LHCN-M2 (cell line): ENCODE results near the gene MKS1. TPM values are rescaled to one million over a fixed set of nuclear protein-coding genes. Genes with fewer than 3 reads are reported as not detected.
A peak's percentile ranks its signal among the peaks of the same experiment; 100 is the strongest.

ENCODE experiments used
- DNase-seq: peaks from one replicate; pipeline ENCODE4 v3.0.0-alpha.2; 2012; ENCODE audit warnings: low read depth
- polyA plus RNA-seq: library from polyadenylated mRNA; unstranded; fragments of >200 nt; gene quantifications from one replicate; pipeline ENCODE4 v1.2.1, GENCODE V29; 2012; ENCODE audit warnings: missing spikeins
- total RNA-seq: library from RNA; depleted of rRNA; stranded (reverse); fragments of >200 nt; gene quantifications from 2 replicates; pipeline ENCODE4 v1.2.3, GENCODE V29; 2014; rRNA removed

The MKS1 gene
- 13.8 and 15.5 TPM in 2 replicates for total RNA-seq
- 10.5 TPM for polyA plus RNA-seq

GRCh38 chr17:58219007-58219788 lies at the start of gene MKS1:
Gene MKS1, minus strand, starts transcription at chr17:58219255. Its CDS starts 25 bp downstream, at chr17:58219230.
- DNase-seq: peak; percentile 90

GRCh38 chr17:58268326-58268725 lies 49.3 kb upstream of the MKS1 start:
- DNase-seq: no peak

DNA sequence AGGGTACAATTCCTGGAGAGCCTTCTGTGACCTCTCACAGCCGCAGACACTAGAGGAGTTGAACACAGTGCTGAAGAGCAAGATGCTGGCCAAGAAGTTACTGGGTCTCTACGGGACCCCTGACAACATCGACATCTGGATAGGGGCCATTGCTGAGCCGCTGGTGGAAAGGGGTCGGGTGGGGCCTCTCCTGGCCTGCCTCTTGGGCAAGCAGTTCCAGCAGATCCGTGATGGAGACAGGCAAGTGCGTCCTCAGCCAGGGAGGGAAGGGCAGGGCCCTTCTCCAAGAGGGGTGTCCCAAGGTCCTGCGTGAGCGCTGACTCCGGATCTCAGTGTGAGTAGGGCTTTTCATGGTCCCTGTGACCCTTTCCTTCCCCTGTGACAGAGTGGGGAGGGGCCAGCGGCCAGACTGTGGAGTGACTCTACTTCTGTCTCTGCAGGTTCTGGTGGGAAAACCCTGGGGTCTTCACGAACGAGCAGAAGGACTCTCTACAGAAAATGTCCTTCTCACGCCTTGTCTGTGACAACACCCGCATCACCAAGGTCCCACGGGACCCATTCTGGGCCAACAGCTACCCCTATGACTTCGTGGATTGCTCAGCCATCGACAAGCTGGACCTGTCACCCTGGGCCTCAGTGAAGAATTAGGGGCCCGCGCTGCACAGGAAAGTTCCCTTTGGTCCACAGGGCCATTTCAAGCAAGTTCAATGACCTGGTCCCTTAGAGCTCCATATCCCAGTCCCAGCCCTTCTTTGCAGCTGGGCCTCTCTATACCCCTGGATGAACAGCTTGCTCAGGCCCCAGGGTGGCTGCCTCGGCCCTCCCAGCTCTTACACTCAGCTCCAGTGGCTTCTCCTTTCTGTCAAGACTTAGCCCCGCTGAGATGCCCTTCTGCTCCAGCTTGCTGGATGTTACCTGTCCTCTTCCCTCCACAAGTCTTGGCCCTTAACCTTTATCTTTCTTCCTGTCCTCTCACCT lies 48.6 kb upstream of the MKS1 start:
- no peak for DNase-seq

DNA sequence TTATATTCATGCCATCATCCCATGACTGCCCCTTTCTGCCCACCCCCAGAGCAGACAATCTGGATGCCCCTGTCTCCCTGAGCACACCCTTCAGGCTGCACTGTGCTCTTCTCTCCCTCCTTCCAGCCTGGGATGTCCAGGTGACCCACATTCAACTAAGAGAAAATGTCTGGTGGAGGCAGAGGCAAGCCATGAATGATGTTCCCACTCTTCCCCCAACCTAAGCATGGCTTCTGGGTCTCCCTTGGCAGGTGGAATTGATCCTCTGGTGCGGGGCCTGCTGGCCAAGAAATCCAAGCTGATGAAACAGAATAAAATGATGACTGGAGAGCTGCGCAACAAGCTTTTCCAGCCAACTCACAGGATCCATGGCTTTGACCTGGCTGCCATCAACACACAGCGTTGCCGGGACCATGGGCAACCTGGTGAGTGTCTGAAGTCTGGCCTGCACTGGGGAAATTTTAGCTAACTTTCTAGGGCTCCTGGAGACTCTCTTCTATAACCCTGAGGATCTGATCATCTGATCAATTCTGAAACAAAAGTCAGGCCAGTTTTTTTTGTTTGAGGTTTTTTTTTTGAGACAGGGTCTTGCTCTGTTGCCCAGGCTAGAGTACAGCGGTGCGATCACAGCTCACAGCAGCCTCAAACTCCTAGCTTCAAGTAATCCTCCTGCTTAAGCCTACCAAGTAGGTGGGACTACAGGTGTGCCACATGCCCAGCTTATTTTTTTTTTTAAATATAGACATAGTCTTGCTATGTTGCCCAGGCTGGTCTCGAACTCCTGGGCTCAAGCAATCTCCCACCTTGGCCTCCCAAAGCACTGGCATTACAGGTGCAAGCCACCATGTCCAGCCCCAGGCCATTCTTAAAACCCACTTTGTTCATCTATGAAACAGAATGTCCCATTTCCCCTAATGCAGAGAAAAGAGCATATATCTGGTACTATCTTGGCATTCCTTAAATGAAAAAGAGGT lies 47.1 kb upstream of the MKS1 start:
- DNase-seq: no peak

DNA sequence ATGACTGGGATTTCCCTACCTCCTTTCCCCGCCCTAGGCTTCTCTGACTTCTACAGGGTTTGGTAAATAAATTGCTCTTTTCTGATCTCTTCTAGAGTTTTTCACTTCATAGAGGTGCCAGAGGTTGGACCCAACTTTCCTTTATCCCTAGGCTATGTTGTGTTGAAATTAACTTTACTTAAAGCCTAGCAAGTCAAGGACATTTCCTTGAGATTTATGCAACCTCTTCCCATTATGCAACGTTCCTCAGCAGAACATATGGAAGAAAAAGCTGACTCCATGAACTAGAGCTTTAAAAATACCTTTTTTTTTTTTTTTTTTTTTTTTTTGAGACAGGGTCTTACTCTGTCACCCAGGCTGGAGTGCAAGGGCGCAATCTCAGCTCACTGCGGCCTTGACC lies 46.2 kb upstream of the MKS1 start:
- DNase-seq: no peak

- DNase-seq: no peak
Observed at GRCh38 chr17:58264407-58265103, 45.5 kb upstream of the MKS1 start.

- no peak for DNase-seq
Observed at GRCh38 chr17:58263773-58264172, 44.7 kb upstream of the MKS1 start.

DNA sequence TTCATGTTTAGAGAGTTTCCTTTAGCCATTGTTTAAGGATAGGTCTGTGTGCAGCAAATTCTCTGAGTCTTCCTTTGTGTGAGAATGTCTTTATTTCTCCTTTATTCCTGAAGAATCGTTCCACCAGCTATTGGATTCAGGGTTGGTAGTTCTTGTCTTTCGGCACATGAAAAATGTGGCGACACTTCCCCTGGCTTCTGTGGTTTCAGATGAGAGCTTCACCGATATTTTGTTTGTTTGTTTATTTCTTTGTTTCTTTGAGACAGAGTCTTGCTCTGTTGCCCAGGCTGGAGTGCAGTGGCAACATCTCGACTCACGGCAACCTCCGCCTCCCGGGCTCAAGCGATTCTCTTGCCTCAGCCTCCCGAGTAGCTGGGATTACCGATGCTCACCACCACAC lies 43.1 kb upstream of the MKS1 start:
- no peak for DNase-seq

DNA sequence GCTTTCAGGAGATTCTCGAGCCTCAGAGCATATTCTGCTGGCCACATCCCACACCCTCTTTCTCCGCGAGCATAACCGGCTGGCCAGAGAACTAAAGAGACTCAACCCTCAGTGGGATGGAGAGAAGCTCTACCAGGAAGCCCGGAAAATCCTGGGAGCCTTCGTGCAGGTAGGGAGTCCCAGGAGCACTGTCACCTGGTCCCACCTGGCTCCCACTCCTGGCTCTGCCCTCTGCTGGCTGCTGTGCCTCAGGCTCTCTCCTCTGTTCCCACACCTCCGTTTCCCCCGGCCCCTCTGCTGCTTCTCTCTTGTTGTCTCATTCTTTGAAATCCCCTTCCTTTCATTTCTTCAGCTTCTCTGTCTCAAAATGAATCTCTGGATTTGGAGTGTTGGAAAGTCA lies 35.7 kb upstream of the MKS1 start:
- DNase-seq: no peak

GRCh38 chr17:58253082-58253481 lies 34.0 kb upstream of the MKS1 start:
- no peak for DNase-seq

- no peak for DNase-seq
Observed at GRCh38 chr17:58252141-58252540, 33.1 kb upstream of the MKS1 start.

DNA sequence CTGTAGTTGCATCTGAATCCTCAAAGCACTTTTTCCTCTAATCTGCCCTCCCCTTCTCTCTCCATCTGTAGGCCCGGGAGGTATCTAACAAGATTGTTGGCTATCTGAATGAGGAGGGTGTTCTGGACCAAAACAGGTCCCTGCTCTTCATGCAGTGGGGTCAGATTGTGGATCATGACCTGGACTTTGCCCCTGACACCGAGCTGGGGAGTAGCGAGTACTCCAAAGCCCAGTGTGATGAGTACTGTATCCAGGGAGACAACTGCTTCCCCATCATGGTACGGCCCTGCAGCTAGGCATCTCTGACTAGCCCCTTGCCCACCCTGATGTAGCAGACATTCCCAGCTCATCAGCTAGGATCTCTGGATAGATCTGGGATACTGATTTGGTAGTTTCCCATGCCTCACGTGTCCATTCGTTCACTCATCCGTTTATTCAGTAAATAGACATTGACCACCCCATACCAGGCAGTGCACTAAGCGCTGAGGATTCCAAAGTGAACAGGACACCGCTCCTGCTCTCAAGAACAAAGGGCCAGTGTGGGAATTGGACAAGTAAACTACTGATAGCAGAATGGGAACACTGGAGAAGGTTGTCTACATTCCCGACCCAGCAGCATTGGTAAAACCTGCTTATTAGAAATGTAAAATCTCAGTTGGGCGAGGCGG lies 31.4 kb upstream of the MKS1 start:
- no peak for DNase-seq

GRCh38 chr17:58249270-58250133 lies 30.4 kb upstream of the MKS1 start:
- peak; percentile 39 for DNase-seq

DNA sequence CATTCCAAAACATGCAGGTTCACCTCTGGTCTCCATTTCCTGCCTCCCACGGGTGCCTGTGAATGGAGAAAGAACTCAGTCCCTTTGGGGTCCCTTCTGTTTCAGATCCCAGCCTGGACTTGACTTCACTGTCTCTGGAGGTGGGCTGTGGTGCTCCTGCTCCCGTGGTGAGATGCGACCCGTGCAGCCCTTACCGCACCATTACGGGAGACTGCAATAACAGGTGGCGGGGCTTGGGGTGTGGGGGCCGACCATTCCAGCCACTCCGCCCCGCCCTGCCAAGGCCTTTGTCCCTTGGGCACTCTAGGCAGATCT lies 29.9 kb upstream of the MKS1 start:
- DNase-seq: no peak

DNA sequence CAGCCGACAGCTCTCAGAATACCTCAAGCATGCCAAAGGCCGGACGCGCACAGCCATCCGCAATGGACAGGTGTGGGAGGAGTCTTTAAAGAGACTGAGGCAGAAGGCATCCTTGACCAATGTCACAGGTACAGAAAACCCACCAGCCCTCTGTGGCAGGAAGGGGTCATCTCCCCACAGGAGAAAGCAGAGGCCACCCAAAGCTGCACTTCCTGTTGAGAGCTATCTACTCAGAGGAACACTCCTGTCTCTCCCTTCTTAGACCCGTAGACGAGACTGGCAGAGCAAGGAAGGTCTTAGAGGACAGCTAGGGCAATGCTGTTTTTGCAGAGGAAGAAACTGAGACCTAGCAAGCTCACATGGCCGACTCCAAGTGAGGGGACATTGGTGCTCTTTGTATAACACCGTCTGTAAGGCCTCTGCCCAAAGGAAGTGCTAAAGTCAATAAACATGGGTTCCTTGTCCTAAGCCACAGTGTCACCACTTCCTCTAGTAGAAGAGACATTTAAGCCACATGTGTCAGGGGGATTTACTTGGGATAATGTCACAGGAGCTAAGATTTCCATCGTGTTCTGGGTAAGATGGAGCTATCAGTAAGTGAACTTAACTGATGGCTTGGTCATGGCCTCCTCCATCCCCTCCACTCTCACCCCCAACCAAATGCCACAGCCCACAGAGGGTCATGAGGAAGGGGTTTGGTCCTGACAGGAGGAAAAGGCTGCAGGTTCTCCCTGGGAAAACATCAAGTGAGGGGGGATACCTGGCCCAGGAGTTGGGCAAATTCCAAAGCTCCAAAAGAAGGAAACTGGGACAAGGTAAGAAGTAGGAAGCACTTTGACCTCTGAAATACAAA lies 28.7 kb upstream of the MKS1 start:
- DNase-seq: no peak

DNA sequence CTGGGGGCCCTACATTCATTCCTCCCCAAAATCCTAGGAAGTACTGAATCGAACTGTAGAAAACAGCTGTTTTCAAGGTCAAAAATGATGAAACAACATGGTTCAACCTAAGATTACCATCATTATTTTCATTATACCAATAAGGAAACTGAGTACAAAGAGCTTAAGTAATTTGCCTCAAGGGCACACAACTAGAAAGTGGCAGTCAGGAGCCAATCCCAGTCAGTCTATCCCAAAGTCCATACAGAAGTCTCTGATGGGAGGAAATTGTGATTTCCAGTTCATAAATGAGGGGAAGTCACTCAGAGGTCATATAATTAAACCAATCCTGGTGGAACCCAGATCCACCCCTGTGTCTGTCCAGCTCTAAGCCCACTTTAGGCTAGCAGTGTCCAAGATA lies 27.7 kb upstream of the MKS1 start:
- DNase-seq: no peak

- DNase-seq: no peak
Observed at GRCh38 chr17:58246104-58246740, 27.2 kb upstream of the MKS1 start.
